ENCODE data around the gene PMPCA. TPM values are rescaled to one million over a fixed set of nuclear protein-coding genes. Genes with fewer than 3 reads are reported as not detected.
A peak's percentile ranks its signal among the peaks of the same experiment; 100 is the strongest.

PMPCA gene
- total RNA-seq, 1 donor from 2014 or later = 94.4 TPM

- Histone ChIP-seq H3K9ac (ENCODE audit: low read length) (no peak overlapping the region), H3K79me2 (ENCODE audit: insufficient read depth, low read length) (no peaks in the 10 kb centered on the region), H3K27me3 (ENCODE audit: insufficient read depth, low read length) (no peaks in the 10 kb centered on the region), H3K9me3 (ENCODE audit: insufficient read depth, low read depth, low read length) (no peaks in the 10 kb centered on the region), H3K4me2 (ENCODE audit: low read length) (no peak overlapping the region), H3K4me3 (ENCODE audit: insufficient read depth, low read depth, low read length) (no peak overlapping the region), H2AFZ (ENCODE audit: low read depth, low read length) (no peak overlapping the region), H3K36me3 (ENCODE audit: insufficient read depth, low read length) (peaks cover 25% of the 10 kb centered on the region), H3K27ac (ENCODE audit: low read depth, low read length) (no peak overlapping the region), H3K4me1 (ENCODE audit: insufficient read depth, low read length) (no peaks in the 10 kb centered on the region), H4K20me1 (ENCODE audit: insufficient read depth, low read length) (peaks cover 5% of the 10 kb centered on the region)
- Mint-ChIP-seq H3K27ac (ENCODE audit: unreplicated experiment) (no peak overlapping the region), H3K36me3 (ENCODE audit: low read depth, unreplicated experiment) (peaks cover 19% of the 10 kb centered on the region), H3K9me3 (ENCODE audit: unreplicated experiment) (no peaks in the 10 kb centered on the region), H3K4me1 (ENCODE audit: low read depth, unreplicated experiment) (no peaks in the 10 kb centered on the region), H3K4me3 (ENCODE audit: unreplicated experiment) (no peak overlapping the region), H3K27me3 (ENCODE audit: low read depth, unreplicated experiment) (no peaks in the 10 kb centered on the region)
- DNase-seq (ENCODE audit: low read depth) (no peak), FAIRE-seq (no peak)
- TF ChIP-seq EZH2 (IDR thresholded peaks at IDR 0.05; ENCODE audit: insufficient read depth, low read length) = no peak
- TF ChIP-seq, protein P1, sequence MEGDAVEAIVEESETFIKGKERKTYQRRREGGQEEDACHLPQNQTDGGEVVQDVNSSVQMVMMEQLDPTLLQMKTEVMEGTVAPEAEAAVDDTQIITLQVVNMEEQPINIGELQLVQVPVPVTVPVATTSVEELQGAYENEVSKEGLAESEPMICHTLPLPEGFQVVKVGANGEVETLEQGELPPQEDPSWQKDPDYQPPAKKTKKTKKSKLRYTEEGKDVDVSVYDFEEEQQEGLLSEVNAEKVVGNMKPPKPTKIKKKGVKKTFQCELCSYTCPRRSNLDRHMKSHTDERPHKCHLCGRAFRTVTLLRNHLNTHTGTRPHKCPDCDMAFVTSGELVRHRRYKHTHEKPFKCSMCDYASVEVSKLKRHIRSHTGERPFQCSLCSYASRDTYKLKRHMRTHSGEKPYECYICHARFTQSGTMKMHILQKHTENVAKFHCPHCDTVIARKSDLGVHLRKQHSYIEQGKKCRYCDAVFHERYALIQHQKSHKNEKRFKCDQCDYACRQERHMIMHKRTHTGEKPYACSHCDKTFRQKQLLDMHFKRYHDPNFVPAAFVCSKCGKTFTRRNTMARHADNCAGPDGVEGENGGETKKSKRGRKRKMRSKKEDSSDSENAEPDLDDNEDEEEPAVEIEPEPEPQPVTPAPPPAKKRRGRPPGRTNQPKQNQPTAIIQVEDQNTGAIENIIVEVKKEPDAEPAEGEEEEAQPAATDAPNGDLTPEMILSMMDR (IDR thresholded peaks at IDR 0.05; ENCODE audit: insufficient read depth, low read depth, low read length) = no peak
These were observed 27.0 kb upstream of the PMPCA start for GRCh38 chr9:136383436-136383835.

DNA sequence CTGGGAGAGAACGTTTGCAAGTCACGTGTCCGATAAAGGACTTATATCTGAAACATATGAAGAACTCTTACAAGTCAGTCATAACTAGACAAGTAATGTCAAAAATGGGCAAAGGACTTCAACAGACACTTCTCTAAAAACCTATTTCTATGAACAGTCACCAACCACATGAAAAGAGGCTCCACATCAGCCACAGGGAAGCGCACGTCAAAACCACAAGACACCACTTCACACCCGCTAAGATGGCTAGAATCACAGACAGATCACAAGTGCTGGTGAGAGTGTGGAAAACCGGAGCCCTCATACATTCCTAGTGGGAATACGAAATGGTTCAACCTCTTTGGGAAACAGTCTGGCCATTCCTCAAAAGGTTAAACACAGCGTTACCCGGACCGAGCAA lies 25.4 kb upstream of the PMPCA start:
- Histone ChIP-seq H3K4me3 (ENCODE audit: insufficient read depth, low read depth, low read length) (no peak overlapping the region), H3K36me3 (ENCODE audit: insufficient read depth, low read length) (peaks cover 34% of the 10 kb centered on the region), H3K9ac (ENCODE audit: low read length) (no peak overlapping the region), H3K27me3 (ENCODE audit: insufficient read depth, low read length) (no peaks in the 10 kb centered on the region), H3K4me2 (ENCODE audit: low read length) (no peak overlapping the region), H3K79me2 (ENCODE audit: insufficient read depth, low read length) (no peaks in the 10 kb centered on the region), H3K9me3 (ENCODE audit: insufficient read depth, low read depth, low read length) (no peaks in the 10 kb centered on the region), H3K27ac (ENCODE audit: low read depth, low read length) (no peak overlapping the region), H3K4me1 (ENCODE audit: insufficient read depth, low read length) (no peaks in the 10 kb centered on the region), H2AFZ (ENCODE audit: low read depth, low read length) (no peak overlapping the region), H4K20me1 (ENCODE audit: insufficient read depth, low read length) (peaks cover 17% of the 10 kb centered on the region)
- FAIRE-seq = no peak
- Mint-ChIP-seq H3K4me3 (ENCODE audit: unreplicated experiment) (no peak overlapping the region), H3K4me1 (ENCODE audit: low read depth, unreplicated experiment) (no peaks in the 10 kb centered on the region), H3K27ac (ENCODE audit: unreplicated experiment) (no peak overlapping the region), H3K27me3 (ENCODE audit: low read depth, unreplicated experiment) (no peaks in the 10 kb centered on the region), H3K36me3 (ENCODE audit: low read depth, unreplicated experiment) (peaks cover 30% of the 10 kb centered on the region), H3K9me3 (ENCODE audit: unreplicated experiment) (no peaks in the 10 kb centered on the region)
- no peak for TF ChIP-seq EZH2 (IDR thresholded peaks at IDR 0.05; ENCODE audit: insufficient read depth, low read length)
- TF ChIP-seq, protein P1 (IDR thresholded peaks at IDR 0.05; ENCODE audit: insufficient read depth, low read depth, low read length) = no peak
- no peak for DNase-seq (ENCODE audit: low read depth)

DNA sequence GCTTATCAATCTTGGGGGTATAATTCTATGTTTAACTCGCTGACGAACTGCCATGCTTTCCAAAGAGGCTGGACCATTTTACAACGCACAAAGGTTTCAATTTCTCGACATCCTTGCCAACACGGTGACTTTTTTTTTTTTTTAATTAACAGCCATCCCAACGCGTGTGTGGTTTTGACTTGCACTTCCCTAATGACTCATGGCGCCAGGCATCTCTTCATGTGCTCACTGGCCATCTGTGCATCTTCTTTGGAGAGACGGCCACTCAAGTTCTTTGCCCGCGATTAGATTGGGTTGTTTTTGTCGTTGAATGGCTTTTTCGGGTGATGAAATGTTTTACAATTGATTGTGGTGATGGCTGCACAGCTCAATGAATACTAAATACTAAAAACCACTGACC lies 24.4 kb upstream of the PMPCA start:
- Histone ChIP-seq H3K9me3 (ENCODE audit: insufficient read depth, low read depth, low read length) (no peaks in the 10 kb centered on the region), H2AFZ (ENCODE audit: low read depth, low read length) (no peak overlapping the region), H3K27ac (ENCODE audit: low read depth, low read length) (no peak overlapping the region), H3K27me3 (ENCODE audit: insufficient read depth, low read length) (no peaks in the 10 kb centered on the region), H3K4me2 (ENCODE audit: low read length) (no peak overlapping the region), H3K4me3 (ENCODE audit: insufficient read depth, low read depth, low read length) (no peak overlapping the region), H3K36me3 (ENCODE audit: insufficient read depth, low read length) (peaks cover 33% of the 10 kb centered on the region), H3K79me2 (ENCODE audit: insufficient read depth, low read length) (no peaks in the 10 kb centered on the region), H3K9ac (ENCODE audit: low read length) (no peak overlapping the region), H3K4me1 (ENCODE audit: insufficient read depth, low read length) (no peaks in the 10 kb centered on the region), H4K20me1 (ENCODE audit: insufficient read depth, low read length) (peaks cover 18% of the 10 kb centered on the region)
- DNase-seq (ENCODE audit: low read depth) (peak; percentile 36), FAIRE-seq (no peak)
- no peaks in the 10 kb centered on the region for H3K4me1 Mint-ChIP-seq (ENCODE audit: low read depth, unreplicated experiment)
- no peak for TF ChIP-seq EZH2 (IDR thresholded peaks at IDR 0.05; ENCODE audit: insufficient read depth, low read length)
- TF ChIP-seq, protein P1 (IDR thresholded peaks at IDR 0.05; ENCODE audit: insufficient read depth, low read depth, low read length) = no peak
- H3K36me3 Mint-ChIP-seq (ENCODE audit: low read depth, unreplicated experiment) = peaks cover 30% of the 10 kb centered on the region
- H3K27ac Mint-ChIP-seq (ENCODE audit: unreplicated experiment) = no peak overlapping the region
- no peaks in the 10 kb centered on the region for H3K27me3 Mint-ChIP-seq (ENCODE audit: low read depth, unreplicated experiment)
- no peaks in the 10 kb centered on the region for H3K9me3 Mint-ChIP-seq (ENCODE audit: unreplicated experiment)
- H3K4me3 Mint-ChIP-seq (ENCODE audit: unreplicated experiment) = no peak overlapping the region

Measured in astrocyte (in vitro differentiated cells and primary cell).